AG10803 (cell line): ENCODE measurements around the gene STRN.

Source experiments
- DNase-seq: peaks from one replicate; pipeline ENCODE4 v3.0.0; 2010; ENCODE audit warnings: low read depth
- H3K4me3 ChIP-seq: 2 replicates; pipeline ENCODE4 v1.5.1; 2011; ENCODE audit warnings: mild to moderate bottlenecking, low read length, control low read depth
- TF ChIP-seq, protein P1 (sequence below): conservative IDR thresholded peaks from 2 replicates; pipeline ENCODE4 v1.5.1; 2011; ENCODE audit warnings: mild to moderate bottlenecking, low read length, control low read depth, inconsistent platforms

The STRN gene

GRCh38 chr2:36798724-36799123, 167.6 kb downstream of the STRN start:
- TF ChIP-seq, protein P1, sequence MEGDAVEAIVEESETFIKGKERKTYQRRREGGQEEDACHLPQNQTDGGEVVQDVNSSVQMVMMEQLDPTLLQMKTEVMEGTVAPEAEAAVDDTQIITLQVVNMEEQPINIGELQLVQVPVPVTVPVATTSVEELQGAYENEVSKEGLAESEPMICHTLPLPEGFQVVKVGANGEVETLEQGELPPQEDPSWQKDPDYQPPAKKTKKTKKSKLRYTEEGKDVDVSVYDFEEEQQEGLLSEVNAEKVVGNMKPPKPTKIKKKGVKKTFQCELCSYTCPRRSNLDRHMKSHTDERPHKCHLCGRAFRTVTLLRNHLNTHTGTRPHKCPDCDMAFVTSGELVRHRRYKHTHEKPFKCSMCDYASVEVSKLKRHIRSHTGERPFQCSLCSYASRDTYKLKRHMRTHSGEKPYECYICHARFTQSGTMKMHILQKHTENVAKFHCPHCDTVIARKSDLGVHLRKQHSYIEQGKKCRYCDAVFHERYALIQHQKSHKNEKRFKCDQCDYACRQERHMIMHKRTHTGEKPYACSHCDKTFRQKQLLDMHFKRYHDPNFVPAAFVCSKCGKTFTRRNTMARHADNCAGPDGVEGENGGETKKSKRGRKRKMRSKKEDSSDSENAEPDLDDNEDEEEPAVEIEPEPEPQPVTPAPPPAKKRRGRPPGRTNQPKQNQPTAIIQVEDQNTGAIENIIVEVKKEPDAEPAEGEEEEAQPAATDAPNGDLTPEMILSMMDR, result no peak
- H3K4me3 ChIP-seq, result no peak overlapping the region
- no peak for DNase-seq

DNA sequence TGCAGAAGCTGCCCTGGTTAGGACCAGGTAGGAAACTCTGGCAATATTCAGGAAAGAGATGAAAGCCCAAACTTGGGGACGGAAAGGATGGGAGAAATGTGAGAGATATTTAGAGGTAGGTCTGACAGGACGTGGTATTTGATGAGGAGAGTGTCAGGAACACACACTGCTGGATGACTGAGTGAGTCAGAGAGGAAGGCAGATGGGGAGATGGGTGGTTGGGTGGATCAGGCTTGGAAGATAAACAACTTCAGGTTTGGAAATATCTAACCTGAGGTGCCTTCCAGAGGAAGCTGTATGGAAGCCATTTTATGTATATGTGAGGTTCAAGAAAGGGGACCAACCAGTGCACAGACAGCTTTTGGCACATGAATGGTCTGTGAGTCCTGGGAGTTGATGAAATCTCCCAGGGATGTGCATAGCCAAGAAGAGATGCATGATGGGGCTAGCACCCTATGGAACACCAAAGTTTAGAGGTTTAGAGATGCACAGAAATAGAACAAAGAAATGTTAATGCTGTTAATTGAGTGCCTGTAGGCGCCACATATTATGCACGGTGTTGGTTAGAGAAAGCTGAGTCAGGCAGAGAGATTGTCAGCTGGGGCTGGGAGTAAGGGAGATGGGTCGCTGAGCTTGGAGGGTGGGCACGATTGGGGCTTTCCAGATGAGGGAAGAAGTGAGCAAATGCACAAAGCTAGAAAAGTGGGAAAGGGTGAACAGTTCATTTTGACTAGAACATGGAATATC, 168.8 kb downstream of the STRN start:
- H3K4me3 ChIP-seq, result no peak overlapping the region
- DNase-seq, result no peak
- TF ChIP-seq, protein P1, result no peak
